ENCODE results near the gene TEX35.

TEX35 gene

DNA sequence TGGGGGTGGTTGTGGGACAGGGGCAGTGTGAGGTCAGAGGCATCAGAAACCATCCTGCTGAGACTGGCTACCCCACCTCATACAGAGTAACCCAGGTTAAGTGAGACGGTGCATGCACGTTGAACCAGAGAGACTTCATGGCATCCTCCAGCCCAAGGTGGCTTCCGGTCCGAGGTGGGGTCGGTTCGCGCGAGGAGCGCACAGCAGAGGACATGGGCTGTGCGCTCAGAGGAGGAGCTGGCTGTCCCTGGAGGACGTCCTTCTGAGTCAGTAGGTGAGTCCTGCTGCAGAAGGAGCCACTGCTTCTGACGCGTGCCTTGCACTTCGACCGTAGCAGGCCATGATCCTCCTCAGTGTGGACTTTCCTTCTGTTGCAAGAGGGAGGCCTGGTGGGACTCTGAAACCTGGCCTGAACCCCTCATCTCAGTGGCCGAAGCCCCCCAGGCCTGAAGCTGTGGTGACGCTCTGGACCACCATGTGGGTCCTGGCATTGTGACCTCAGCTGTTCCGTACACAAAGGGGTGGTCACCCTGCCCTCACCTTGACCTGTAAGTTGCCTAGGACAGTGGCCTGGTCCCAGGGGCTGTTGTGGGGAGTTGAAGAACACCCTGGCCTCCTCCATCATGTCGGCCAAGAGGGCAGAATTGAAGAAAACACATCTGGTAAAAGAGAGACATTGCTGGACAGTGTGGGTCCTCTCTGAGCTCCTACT is at the start of gene TEX35:
Gene TEX35 (plus strand): TSS at position 544 of the 712 bp plus-strand sequence. CDS start 80 bp downstream, at position 624.
- DNase-seq (ENCODE audit: low spot score): no peak

DNA sequence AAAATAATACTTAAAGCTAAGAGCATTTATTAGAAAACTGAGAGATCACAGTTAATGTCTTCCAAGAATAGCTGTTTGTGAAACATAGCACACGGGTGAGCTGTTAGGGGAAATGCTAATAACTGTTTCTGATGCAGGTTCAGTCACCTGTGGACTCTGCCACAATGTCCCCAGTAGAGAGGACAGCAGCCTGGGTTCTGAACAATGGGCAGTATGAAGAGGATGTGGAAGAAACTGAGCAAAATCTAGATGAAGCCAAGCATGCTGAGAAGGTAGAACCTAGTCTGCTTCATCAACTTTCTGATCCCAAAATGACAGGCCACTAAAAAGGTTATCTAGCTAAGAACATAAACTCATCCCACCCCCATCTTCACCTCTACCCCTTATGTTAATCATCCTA is 48.8 kb upstream of the TEX35 start:
- DNase-seq (ENCODE audit: low spot score): no peak

DNA sequence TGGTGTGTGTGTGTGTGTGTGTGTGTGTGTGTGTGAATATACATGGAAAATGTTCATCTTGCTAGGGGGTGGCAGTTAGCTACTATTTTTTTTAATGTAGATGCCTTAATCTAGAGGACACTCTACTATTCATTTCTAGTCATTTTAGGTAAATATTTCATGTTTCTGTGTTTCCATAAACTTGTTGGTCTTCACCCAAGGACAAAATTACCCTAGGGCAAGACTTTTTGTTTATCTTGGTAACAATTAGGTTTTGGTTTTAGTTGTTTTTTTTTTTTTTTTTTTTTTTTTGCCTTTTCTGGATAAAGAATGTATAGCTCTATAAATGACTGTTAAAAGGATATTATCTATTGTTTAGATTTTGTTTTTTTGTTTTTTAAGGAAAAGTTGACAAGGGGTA is 48.3 kb upstream of the TEX35 start:
- DNase-seq (ENCODE audit: low spot score): no peak

DNA sequence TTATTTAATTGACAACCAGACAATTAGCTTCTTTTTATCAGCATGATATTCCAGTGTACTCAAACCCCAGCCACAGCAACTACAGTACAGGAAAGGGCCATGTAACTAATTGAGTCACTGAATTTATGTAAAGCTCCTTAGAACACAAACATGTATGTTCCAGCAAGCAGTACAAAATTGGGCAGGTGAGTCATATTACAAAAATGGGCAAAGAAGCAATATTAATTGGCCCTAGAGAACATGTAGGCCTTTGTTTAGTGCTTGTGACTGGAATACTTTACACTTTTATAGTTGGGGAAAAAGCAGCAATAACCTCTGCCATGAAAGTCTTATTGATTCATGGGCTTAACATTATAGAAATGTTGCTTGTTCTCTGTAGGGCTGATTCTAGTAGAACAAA is 47.9 kb upstream of the TEX35 start:
- DNase-seq (ENCODE audit: low spot score): no peak

DNA sequence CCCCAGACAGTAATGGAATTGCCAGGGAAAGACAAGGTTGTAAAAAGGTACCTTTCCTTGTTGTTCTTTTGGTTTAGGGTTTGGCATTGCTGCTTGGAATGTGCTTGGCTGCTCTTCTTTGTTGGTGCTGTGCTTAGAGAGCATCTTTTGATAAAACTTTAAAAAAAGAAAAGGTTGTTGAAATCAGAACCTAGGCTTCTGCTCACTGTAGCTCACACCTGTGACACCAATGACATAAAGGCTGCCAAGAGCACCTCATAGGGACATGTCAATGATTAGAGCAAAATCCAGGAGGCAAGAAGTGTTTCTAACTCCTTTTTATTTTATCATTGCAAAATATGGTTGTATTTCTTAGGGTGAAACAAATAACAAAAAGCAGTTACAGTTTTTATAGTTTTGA is 45.1 kb upstream of the TEX35 start:
- DNase-seq (ENCODE audit: low spot score): no peak

DNA sequence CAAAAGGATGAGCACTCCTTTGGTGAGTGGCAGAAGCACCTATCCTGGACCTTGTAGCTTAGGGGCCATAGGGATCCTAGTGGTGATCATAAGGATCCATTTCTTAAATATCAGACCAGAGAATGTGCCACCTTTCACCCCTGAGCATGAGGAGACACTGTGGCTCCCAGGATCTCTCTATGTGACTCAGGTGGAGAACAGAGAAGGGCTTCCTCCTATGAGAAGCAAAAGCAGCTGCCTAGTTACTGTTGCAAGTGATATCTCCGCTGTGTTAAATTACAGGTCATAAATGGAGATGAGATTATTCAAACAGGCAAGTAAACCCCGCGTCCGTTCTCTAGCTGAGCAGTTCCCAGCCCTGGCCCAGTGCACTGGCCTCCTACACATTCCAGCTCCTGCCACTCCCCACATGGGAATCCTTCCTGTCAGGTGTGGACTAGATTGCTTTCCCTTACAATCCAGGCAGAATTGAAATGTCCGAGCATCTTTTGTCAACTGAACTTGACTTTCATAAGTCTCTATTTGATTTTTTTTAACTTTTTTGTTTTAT is 42.4 kb upstream of the TEX35 start:
- no peak for DNase-seq (ENCODE audit: low spot score)

DNA sequence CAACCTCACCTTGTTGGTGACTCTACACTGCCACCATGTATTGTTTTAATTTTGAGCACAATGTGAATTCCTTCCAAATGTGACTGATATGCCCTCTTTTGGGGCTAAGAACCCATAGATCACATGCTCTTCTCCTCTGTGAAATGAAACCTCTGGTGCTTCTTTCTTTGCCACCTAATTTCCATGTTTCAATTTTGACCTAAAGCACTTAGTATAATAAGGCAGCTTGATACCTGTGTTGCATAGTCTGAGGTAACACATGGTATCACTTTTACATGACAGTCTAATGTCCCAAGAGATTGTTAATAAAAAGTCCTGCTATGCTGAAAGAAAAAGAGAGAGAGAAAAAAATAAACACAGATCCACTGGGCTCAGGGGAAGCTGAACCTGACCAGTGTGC is 40.4 kb upstream of the TEX35 start:
- DNase-seq (ENCODE audit: low spot score): no peak

DNA sequence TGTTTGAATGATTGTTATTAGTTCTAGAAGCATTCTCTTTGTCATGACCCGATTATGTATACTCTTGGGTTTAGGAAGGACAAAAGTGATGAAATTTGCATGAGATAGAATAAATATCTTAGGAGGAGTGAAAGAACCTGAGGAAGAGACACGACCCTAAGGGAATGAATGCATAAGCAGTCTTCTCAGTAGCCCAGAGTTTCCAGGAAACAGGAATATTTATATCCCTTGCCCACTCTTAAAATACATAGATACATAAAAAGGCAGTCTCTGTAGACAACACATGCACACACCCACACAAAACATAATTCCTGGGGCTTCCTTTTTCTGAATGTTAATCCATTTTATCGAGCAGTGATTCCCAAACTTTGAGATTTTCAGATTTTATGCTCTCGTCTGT is 35.5 kb upstream of the TEX35 start:
- no peak for DNase-seq (ENCODE audit: low spot score)

DNA sequence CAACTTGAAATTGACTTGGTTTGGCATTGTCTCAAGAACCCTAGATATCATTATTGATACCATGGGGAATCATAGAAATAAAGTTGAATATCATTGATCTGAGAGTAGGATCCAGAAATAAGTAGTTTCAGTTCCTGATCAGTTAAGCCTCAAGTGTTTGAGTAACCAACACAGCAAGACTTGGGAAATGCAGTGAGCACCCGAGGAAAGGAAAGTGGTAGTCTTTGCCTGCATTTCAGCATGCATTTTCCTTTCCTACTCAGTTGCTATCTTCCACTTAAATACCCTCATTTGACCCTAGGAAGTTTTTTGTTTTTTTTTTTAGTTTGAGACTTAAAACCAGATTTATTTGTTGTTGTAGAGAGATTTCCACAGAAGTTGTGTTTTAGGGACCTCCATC is 35.1 kb upstream of the TEX35 start:
- DNase-seq (ENCODE audit: low spot score): no peak

DNA sequence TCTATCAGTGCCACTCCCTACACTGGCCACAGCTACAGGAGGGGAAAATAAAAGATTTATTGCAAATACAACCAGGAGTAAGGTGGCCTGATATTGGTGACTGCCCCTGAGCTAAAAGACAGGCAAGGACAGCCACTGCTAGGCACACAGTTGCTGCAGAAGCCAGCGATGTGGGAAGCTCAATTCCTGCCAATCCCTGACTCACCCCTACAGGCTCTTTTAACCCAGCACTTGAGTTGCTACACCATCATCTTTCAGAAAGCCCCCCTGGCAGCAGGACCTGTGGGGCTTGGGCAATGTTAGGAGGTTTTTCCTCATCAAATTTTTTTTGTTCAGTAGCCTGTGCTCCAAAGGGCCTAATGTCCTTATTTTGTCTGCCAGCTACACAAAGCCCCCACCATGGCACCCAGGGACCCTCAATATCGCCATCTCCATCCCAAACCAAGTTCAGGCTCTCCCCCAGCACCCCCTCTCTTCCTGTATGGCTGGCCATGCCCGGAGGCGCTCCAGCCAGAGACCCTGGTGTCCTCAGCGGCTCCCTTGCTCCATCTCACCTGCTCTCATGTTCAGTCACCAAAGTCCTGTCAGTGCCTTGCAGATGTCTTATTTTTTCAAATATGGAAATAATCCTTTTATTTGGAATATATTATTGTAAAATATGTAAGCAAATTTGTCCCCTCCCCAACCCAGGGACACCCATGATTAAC is 29.5 kb upstream of the TEX35 start:
- no peak for DNase-seq (ENCODE audit: low spot score)

DNA sequence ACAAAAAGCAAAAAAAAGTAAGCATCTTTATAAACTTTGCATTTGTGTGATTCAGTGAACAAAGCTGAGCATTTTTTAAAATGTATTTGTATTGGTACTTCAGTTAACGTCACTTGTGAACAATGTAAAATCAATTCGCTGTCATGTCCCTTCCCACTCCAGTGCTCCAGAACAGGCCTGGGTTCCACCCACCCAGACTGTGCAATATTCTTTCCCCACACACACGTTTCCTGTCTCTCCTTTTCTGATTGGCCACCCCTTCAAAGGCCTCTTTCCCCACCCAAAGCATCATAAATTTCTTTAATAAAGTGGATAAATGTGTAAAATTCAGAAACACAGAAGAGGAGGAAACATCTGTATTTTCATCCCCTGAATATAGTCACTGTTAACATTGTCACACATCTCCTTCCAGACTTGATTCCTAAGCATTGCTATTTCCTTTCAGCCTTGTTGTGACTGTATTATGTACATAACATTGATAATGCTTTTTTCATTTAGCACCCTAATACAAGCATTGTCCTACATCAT is 28.1 kb upstream of the TEX35 start:
- no peak for DNase-seq (ENCODE audit: low spot score)

DNA sequence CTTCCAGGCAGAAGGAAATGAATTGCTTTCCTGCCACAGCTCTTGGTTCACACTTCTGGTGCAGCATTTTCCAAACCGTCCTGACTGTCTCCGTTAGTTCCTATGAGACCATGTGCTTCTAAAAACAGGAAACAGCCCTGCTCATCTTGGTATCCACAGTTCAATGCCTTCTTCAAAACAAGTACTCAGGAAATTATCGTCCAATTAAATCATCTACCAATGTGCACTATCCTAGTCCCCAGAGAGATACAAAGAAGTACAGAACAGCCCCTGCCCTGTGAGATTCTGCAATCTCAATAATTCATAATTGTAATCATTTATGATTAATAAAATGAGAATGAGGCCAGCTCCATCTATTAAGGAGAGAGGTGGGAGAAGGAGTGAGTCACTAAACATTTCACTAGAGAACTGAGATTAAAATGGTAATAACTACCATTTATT is 27.3 kb upstream of the TEX35 start:
- DNase-seq (ENCODE audit: low spot score): no peak

DNA sequence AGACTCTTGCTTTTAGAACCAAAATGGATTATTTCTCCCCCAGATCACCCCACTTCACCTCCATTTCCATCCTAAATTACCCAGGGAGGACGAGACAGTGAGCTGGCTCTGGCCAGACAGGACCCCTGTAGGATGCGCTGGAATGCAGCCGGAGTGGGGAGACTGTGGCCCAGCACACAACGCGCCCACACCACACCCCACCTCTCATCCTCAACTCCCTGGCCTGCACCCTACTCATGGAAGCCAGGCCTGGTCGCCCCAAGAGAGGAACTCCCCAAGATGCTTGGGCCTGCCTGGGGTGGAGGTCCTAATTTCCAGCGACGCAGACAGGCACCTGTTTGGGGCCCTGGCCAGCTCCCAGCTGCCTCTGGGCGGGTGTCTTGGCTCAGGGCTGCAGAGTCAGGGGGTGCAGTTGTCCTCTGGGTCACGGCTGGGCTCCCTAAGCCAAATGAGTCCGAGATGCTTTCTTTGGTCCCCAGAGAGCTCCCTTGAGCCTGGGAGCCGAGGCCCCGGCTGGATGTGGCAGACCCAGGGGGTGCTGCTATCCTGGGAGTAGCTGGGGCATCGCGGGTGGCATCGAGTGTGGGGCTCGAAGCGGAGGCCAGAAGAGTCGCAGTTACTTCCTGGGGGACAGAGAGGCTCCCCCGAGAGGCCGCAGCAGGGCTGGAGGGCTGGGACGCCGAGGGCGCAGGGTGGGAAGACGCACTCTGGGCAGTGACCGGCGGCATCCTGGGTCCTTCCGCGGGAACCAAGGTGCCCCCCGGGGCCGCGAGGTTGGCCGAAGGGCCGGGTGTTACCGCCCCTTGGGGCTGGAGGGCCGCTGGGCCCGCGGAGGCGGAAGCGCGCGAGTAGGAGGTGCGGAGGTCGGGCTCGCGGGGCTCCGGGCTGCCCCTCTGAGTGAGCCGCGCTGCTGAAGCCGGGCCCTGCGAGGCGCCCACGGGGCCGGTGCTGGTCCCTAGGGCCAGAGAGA is 26.5 kb upstream of the TEX35 start:
- DNase-seq (ENCODE audit: low spot score): no peak

DNA sequence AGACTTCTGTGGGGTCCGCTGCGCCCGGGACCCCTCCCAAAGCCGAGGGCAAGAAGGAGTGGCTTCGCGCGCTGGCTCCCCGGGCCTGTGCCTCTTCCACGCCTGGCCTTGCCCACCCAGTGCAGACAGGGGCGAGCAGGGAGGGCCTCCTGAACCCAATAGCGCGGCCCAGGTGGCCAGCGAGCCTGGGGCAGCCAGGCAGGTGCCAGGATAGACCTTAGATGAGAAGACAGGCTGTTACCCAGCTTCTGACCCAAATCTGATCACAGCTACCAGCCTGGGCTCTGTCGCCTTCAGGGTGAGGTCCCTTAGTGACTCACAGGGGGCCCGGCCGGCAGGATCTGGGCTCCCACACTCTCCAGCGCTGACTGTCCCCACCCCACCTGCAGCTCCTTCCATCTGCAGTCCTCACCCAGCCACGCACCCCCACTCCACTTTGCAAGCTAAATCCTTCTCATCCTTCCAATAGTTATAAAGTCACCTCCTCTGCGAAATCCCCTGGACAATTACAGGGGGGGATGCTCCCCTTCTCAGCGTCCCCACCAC is 25.8 kb upstream of the TEX35 start:
- DNase-seq (ENCODE audit: low spot score): no peak

DNA sequence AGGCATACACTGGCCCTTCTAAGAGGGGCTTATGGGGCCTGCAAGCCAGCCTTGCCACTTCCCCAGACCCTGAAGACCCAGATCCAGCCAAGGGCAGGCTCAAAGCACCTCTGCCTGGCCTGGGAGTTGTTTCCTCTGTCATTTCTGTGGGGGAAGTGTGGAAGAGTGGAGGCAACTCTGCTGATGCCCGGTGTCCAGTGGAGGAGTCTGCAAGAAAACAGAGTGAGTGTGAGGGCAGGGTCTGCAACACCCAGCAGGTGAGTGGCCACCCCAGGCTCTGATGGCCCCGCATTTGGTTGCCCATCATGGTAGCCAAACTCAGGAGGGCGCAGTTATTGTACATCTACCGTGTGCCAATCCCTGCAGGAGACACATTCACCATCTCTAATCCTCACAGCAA is 24.5 kb upstream of the TEX35 start:
- DNase-seq (ENCODE audit: low spot score): no peak

DNA sequence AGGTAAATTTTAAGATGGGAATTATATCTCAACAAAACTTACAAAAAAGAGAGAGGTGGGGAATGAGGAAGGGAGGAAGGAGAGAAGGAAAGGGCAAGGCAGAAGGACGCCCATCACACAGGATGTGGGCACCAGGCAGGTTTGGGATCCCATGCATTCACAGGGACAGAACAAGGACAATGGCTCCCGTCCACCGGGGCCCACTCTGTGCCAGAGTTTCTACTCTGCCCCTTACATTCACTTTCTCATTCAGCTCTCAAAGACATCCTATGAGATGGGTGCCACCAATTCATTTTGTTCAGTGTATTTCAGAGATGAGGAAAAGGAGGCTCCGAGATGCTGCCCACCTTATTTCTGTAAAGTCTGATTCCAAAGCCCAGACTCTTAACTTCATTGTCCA is 23.5 kb upstream of the TEX35 start:
- DNase-seq (ENCODE audit: low spot score): no peak

DNA sequence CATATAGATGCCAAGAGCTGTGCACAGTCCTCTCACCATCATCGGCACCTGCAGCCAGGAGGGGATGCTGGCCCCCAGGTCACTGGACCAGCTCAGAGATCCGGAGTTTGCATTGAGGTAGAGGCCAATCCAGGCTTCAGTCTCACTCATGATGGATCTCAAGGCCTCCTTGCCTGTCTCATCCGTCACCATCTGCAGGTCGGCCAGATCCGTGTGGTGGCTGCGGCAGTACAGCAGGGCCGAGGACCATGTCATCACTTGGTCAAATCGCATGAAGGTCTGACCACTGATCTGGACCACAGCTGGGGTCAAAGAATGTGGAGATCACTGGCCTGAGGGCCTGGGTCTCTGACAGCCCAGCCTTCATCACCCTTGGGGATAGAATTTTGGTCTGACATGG is 22.8 kb upstream of the TEX35 start:
- DNase-seq (ENCODE audit: low spot score): no peak

DNA sequence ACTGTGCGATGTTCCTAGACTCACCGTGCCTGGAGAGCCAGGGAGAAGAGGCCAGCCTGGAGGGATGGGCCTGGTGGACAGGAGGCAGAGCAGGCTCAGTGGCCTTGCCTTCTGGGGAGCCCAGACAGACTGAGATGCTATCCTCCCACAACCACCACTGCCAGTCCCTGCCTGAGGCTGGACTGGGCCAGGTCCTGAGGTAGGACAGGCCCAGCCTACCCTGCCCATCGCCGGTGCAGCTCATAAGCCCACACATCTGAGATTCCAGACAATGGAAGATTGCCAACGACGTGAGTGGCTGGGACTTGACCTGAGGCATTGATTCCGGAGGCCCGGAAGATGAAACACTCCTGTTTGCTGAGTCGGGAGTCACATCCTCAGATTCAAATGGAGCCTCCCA is 21.9 kb upstream of the TEX35 start:
- DNase-seq (ENCODE audit: low spot score): no peak

DNA sequence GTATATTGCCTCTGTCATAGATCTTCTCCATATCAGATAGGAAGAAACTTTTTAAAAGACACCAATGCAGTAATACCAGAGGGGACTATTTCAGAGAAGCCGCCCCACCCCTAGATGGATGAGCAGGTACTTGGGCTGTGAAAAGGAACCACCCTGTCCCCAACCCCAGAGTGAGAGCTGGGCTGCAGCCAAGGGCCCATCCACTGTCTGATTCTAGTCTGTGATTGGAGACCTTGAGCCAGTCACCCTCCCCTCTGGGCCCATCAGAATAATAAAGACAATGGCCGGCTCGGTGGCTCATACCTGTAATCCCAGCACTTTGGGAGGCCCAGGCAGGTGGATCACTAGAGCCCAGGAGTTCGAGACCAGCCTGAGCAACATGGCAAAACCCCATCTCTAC is 21.2 kb upstream of the TEX35 start:
- DNase-seq (ENCODE audit: low spot score): no peak

DNA sequence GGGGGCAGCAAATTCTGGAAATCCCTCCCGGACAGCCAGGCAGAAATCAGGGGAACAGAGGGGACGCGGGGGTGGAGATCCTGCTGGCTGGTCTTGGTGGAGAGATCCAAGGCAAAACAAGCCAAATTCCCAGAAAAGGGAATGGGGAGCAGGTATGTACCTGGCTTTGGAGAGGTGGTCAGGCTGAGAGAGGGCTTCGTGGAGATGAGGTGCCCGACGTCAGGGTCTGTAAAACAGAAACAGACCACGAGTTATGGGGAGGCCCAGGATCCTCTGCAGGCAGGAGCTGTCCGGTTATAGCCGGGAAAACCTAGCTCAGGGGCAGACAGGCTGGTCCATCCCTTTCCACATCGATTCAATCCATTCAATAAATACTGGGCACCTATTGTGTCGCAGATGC is 20.6 kb upstream of the TEX35 start:
- DNase-seq (ENCODE audit: low spot score): no peak

DNA sequence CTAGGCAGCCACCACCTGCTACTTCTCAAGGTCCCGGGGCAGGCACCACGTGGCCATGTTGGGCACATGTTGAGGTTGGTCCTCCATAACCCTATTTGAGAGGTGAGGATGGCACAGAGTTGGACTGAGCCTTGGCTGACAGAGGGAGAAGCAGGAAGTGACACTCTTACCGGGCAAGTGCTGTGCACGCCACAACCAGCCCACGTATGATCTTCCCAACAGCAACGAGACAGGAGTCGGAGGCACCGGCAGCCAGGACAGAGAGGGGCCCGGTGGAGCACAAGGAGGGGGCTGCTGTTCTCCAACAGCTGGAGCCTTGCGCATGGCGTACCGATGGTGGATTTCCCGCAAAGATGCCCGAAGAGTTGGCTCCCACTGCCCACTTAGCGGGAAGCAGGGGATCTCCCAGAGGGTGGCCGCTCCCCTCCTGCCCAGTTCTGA is 19.6 kb upstream of the TEX35 start:
- DNase-seq (ENCODE audit: low spot score): no peak

DNA sequence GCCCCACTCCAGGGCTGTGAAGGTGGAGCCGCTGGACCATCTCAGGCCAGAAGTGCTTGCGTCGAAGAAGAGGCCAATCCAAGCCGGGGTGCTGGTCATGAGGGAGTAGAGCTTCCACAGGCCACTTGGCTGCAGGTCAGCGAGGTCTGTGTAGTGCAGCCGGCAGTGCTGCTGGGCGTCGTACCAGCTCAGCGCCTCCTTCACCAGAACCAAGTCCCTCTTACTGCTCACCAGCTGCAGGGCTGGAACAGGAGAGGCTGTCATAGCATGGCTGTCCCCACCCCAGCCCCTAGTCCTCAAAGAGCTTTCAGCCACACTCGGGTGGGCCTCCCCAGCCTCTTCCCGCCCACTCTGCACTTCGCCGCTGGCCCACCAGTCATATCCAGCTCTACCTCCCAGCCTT is 18.3 kb upstream of the TEX35 start:
- no peak for DNase-seq (ENCODE audit: low spot score)
